Measurements from ENCODE around the gene STX10. TPM values are rescaled to one million over a fixed set of nuclear protein-coding genes. Genes with fewer than 3 reads are reported as not detected.

STX10 gene
- total and polyA plus RNA-seq, 9 of the 15 experiments (the other 6 are each of a cell fraction or from before 2014, with no cell fraction given), result 0.51 to 66.3 (median 31.0) TPM

DNA sequence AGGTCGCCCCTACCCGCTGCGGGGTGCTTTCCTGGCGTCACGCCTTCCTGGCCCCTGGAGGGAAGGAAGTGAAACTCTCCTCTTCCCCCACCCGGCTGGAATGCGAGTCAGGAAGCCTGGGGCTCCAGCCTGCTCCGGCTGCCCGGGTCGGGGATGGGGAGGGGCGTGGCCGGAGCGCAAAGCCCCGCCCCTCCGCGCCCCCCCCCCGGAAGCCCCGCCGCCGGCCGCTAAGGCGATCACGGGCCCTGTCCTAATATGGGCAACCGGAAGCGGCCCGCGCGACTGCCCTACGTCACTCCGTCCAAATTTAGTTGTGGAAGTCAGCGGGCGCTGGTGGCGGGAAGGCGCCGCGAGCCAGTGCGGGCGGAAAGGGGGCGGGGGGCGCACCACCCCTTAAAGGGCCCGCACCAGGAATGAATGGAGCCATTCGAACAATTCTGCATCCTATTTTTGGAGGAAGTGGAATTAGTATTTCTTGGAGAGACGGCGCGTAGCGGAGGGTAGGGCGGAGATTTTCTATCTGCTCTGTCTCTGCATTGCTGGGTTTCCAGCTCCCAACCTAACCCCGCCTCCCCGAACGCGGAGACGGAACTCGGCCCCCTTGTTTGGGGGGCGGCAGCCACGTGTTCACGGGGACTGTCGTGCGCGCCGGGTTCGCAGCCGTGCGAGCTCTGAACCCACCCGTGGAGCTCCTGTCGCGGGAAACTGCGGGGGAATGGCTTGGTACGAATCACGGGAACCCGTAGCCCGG lies 1.6 kb upstream of the STX10 start (continued):
- TF ChIP-seq DDX20 (tag; IDR thresholded peaks at IDR 0.05; ENCODE audit: low read depth), result no peak
- no peak for TF ChIP-seq SNRNP70 (optimal IDR thresholded peaks at IDR 0.05; ENCODE audit: low read depth, low read length)
- peak; percentile 79 for TF ChIP-seq POLR2G (IDR thresholded peaks at IDR 0.05; ENCODE audit: low read depth, low read length)
- TF ChIP-seq, protein P1, sequence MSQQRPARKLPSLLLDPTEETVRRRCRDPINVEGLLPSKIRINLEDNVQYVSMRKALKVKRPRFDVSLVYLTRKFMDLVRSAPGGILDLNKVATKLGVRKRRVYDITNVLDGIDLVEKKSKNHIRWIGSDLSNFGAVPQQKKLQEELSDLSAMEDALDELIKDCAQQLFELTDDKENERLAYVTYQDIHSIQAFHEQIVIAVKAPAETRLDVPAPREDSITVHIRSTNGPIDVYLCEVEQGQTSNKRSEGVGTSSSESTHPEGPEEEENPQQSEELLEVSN (IDR thresholded peaks at IDR 0.05; ENCODE audit: borderline replicate concordance in 1 of 2, extremely low read depth in 1 of 2, insufficient read depth in 1 of 2, insufficient read length in 1 of 2, low read depth in 1 of 2, low read length in 1 of 2, poor library complexity in 1 of 2, severe bottlenecking in 1 of 2), result peak in 1 of 2 experiments; percentile 87
- TF ChIP-seq TSC22D4 (tag; IDR thresholded peaks at IDR 0.05), result no peak
- peak; percentile 53 for TF ChIP-seq FOSL1 (tag; conservative IDR thresholded peaks at IDR 0.05)
- TF ChIP-seq TRIM28 (IDR thresholded peaks at IDR 0.05), result 0 out of 2 replicates have a peak, but pooled peaks have one; percentile 41
- TF ChIP-seq, protein P2, sequence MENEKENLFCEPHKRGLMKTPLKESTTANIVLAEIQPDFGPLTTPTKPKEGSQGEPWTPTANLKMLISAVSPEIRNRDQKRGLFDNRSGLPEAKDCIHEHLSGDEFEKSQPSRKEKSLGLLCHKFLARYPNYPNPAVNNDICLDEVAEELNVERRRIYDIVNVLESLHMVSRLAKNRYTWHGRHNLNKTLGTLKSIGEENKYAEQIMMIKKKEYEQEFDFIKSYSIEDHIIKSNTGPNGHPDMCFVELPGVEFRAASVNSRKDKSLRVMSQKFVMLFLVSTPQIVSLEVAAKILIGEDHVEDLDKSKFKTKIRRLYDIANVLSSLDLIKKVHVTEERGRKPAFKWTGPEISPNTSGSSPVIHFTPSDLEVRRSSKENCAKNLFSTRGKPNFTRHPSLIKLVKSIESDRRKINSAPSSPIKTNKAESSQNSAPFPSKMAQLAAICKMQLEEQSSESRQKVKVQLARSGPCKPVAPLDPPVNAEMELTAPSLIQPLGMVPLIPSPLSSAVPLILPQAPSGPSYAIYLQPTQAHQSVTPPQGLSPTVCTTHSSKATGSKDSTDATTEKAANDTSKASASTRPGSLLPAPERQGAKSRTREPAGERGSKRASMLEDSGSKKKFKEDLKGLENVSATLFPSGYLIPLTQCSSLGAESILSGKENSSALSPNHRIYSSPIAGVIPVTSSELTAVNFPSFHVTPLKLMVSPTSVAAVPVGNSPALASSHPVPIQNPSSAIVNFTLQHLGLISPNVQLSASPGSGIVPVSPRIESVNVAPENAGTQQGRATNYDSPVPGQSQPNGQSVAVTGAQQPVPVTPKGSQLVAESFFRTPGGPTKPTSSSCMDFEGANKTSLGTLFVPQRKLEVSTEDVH (IDR thresholded peaks at IDR 0.05; ENCODE audit: low read depth, partially characterized antibody), result peak; percentile 98
- TF ChIP-seq, protein P3, sequence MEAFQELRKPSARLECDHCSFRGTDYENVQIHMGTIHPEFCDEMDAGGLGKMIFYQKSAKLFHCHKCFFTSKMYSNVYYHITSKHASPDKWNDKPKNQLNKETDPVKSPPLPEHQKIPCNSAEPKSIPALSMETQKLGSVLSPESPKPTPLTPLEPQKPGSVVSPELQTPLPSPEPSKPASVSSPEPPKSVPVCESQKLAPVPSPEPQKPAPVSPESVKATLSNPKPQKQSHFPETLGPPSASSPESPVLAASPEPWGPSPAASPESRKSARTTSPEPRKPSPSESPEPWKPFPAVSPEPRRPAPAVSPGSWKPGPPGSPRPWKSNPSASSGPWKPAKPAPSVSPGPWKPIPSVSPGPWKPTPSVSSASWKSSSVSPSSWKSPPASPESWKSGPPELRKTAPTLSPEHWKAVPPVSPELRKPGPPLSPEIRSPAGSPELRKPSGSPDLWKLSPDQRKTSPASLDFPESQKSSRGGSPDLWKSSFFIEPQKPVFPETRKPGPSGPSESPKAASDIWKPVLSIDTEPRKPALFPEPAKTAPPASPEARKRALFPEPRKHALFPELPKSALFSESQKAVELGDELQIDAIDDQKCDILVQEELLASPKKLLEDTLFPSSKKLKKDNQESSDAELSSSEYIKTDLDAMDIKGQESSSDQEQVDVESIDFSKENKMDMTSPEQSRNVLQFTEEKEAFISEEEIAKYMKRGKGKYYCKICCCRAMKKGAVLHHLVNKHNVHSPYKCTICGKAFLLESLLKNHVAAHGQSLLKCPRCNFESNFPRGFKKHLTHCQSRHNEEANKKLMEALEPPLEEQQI (IDR thresholded peaks at IDR 0.05), result no peak
- no peak for TF ChIP-seq HSF4 (CRISPR knock-in tag; IDR thresholded peaks at IDR 0.05; ENCODE audit: borderline replicate concordance)
- no peak for TF ChIP-seq ZNF133 (CRISPR knock-in tag; IDR thresholded peaks at IDR 0.05)
- TF ChIP-seq, protein P4, sequence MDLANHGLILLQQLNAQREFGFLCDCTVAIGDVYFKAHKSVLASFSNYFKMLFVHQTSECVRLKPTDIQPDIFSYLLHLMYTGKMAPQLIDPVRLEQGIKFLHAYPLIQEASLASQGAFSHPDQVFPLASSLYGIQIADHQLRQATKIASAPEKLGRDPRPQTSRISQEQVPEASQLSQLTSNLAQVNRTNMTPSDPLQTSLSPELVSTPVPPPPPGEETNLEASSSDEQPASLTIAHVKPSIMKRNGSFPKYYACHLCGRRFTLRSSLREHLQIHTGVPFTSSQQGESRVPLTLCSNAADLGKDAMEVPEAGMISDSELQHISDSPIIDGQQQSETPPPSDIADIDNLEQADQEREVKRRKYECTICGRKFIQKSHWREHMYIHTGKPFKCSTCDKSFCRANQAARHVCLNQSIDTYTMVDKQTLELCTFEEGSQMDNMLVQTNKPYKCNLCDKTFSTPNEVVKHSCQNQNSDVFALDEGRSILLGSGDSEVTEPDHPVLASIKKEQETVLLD (IDR thresholded peaks at IDR 0.05), result 0 out of 2 replicates have a peak, but pooled peaks have one; percentile 21
- TF ChIP-seq RBFOX2 (IDR thresholded peaks at IDR 0.05; ENCODE audit: low read depth, low read length), result peak; percentile 79
- peak; percentile 39; the same call in 1 of the 2 replicates for TF ChIP-seq OTX1 (CRISPR knock-in tag; IDR thresholded peaks at IDR 0.05)
- no peak for TF ChIP-seq NR2C1 (IDR thresholded peaks at IDR 0.05)
- TF ChIP-seq NR2C1 (tag; IDR thresholded peaks at IDR 0.05), result no peak
- TF ChIP-seq SAFB (IDR thresholded peaks at IDR 0.05; ENCODE audit: borderline replicate concordance, low read depth, low read length), result peak; percentile 89
- no peak for TF ChIP-seq ZNF644 (tag; IDR thresholded peaks at IDR 0.05; ENCODE audit: low read depth)

All from K562 (cell line).